Sigmoid colon (tissue), 7 donors: ENCODE results near the gene TRIM54. TPM values are rescaled to one million over a fixed set of nuclear protein-coding genes. Genes with fewer than 3 reads are reported as not detected.

Experiments
- DNase-seq: peaks from one replicate; pipeline ENCODE4 v3.0.0-alpha.2; 2019
- H3K27ac ChIP-seq, 4 donors: fragments of 200-600 bp; sonication (generic); one replicate each; pipeline ENCODE4 v1.5.1; 2016 to 2019; ENCODE audit warnings: mild to moderate bottlenecking in 1 of 4
- H3K27me3 ChIP-seq, 3 donors: fragments of 200-600 bp; sonication (generic); one replicate each; pipeline ENCODE4 v1.5.1; 2019; ENCODE audit warnings: mild to moderate bottlenecking in 1 of 3
- H3K36me3 ChIP-seq, 4 donors: fragments of 200-600 bp; sonication (generic); one replicate each; pipeline ENCODE4 v1.5.1; 2016 to 2019
- H3K4me1 ChIP-seq, 4 donors: fragments of 200-600 bp; sonication (generic); one replicate each; pipeline ENCODE4 v1.5.1; 2017 to 2019
- H3K4me3 ChIP-seq, 4 donors: fragments of 200-600 bp; sonication (generic); one replicate each; pipeline ENCODE4 v1.5.1; 2017 to 2019; ENCODE audit warnings: mild to moderate bottlenecking in 2 of 4, moderate library complexity in 1 of 4
- H3K9me3 ChIP-seq, 4 donors: fragments of 200-600 bp in 3 of 4; sonication (generic) in 3 of 4; one replicate each; pipeline versions ENCODE4 v1.5.1 to v1.6.1; 2013 to 2019
- CTCF ChIP-seq, 4 experiments: fragments of 450-650 bp in 3 of 4; fragments of 200-600 bp in 1 of 4; IDR thresholded peaks; one replicate each; pipeline ENCODE4 v1.5.1; 2016 to 2019; ENCODE audit warnings: antibody characterized with exemption in 4 of 4, mild to moderate bottlenecking in 3 of 4, moderate library complexity in 2 of 4
- EP300 ChIP-seq, 4 donors: sonication (generic); formaldehyde crosslinking; IDR thresholded peaks; one replicate each; pipeline ENCODE4 v1.6.1; 2017; ENCODE audit warnings: antibody characterized with exemption in 4 of 4
- POLR2A ChIP-seq, 2 donors: fragments of 450-650 bp; IDR thresholded peaks; one replicate each; pipeline ENCODE4 v1.6.1; 2016; ENCODE audit warnings: antibody characterized with exemption in 2 of 2, mild to moderate bottlenecking in 2 of 2, moderate library complexity in 2 of 2
- POLR2AphosphoS5 ChIP-seq, 4 donors: sonication (generic); formaldehyde crosslinking; IDR thresholded peaks; one replicate each; pipeline ENCODE4 v1.6.1; 2017; ENCODE audit warnings: antibody characterized with exemption in 4 of 4
- WGBS, 2 donors: extraction: QIAGEN DNeasy Blood & Tissue Kit; methylation state at CpG; one replicate each; pipeline ENCODE4 v1.1.7; 2013; 5-methylcytosine and 5-hydroxymethylcytosine counted together
- intact Hi-C: fragments of 100-400 bp; cut with DNase I; formaldehyde crosslinking; loops from one replicate; pipeline ENCODE4 v1.15.1; 2023
- polyA plus RNA-seq, 3 donors: library from polyadenylated mRNA; stranded (reverse); fragments of 200-250 nt; gene quantifications; one replicate each; pipeline ENCODE4 v1.2.3, GENCODE V29; 2013
- total RNA-seq, 4 donors: library from RNA; depleted of rRNA; stranded (reverse); fragments of >200 nt; gene quantifications; one replicate each; pipeline ENCODE4 v1.1.0, GENCODE V29; 2016
- donor health status: healthy with polysubstance abuse.
- donor health status: Bipolar disorder and iron deficiency.
- donor health status: healthy.

Gene TRIM54
- total and polyA plus RNA-seq, 7 donors = 0.16 to 0.46 (median 0.41) TPM; not detected in 4

- no peak overlapping the region for H3K27ac ChIP-seq
- no peaks in the 10 kb centered on the region for H3K27me3 ChIP-seq
- H3K4me1 ChIP-seq = no peaks in the 10 kb centered on the region
- peak; percentile 45 for DNase-seq
- intact Hi-C loops = no loop called here
- TF ChIP-seq EP300 (IDR thresholded peaks at IDR 0.05) (no peak), POLR2AphosphoS5 (IDR thresholded peaks at IDR 0.05) (no peak), CTCF (IDR thresholded peaks at IDR 0.05) (no peak), POLR2A (IDR thresholded peaks at IDR 0.05) (no peak)
- WGBS, 2 donors = 96% methylated on average over 15 of the region's 15 CpGs
- no peak overlapping the region for H3K4me3 ChIP-seq
- H3K9me3 ChIP-seq = no peaks in the 10 kb centered on the region
- peaks cover 30 to 100% (median 81%) of the 10 kb centered on the region in 4 donors for H3K36me3 ChIP-seq
These were observed 44.8 kb upstream of the TRIM54 start for GRCh38 chr2:27237341-27237945.

GRCh38 chr2:27238976-27239375 lies 43.3 kb upstream of the TRIM54 start:
- TF ChIP-seq POLR2A (IDR thresholded peaks at IDR 0.05) (no peak), POLR2AphosphoS5 (IDR thresholded peaks at IDR 0.05) (no peak), EP300 (IDR thresholded peaks at IDR 0.05) (no peak), CTCF (IDR thresholded peaks at IDR 0.05) (no peak)
- 96 to 97% methylated on average over 8 of the region's 8 CpGs for WGBS, 2 donors
- peaks cover 23 to 100% (median 76%) of the 10 kb centered on the region in 4 donors for H3K36me3 ChIP-seq
- H3K27me3 ChIP-seq = no peaks in the 10 kb centered on the region
- no peaks in the 10 kb centered on the region for H3K9me3 ChIP-seq
- no peak for DNase-seq
- no peak overlapping the region for H3K27ac ChIP-seq
- no peak overlapping the region for H3K4me3 ChIP-seq
- intact Hi-C loops = no loop called here
- no peaks in the 10 kb centered on the region for H3K4me1 ChIP-seq

GRCh38 chr2:27240406-27240805 lies 41.8 kb upstream of the TRIM54 start:
- Histone ChIP-seq H3K36me3 (peaks cover 15 to 93% (median 62%) of the 10 kb centered on the region in 4 donors), H3K4me1 (no peaks in the 10 kb centered on the region), H3K4me3 (no peak overlapping the region), H3K9me3 (no peaks in the 10 kb centered on the region), H3K27me3 (no peaks in the 10 kb centered on the region), H3K27ac (no peak overlapping the region)
- TF ChIP-seq EP300 (IDR thresholded peaks at IDR 0.05) (no peak), CTCF (IDR thresholded peaks at IDR 0.05) (no peak), POLR2A (IDR thresholded peaks at IDR 0.05) (no peak), POLR2AphosphoS5 (IDR thresholded peaks at IDR 0.05) (no peak)
- no peak for DNase-seq
- intact Hi-C loops = no loop called here
- 90 to 93% methylated on average over 9 of the region's 9 CpGs for WGBS, 2 donors

- Histone ChIP-seq H3K4me1 (no peaks in the 10 kb centered on the region), H3K36me3 (peaks cover 8 to 78% (median 55%) of the 10 kb centered on the region in 4 donors), H3K27me3 (no peaks in the 10 kb centered on the region), H3K9me3 (no peaks in the 10 kb centered on the region), H3K27ac (no peak overlapping the region), H3K4me3 (no peak overlapping the region)
- TF ChIP-seq CTCF (IDR thresholded peaks at IDR 0.05) (no peak), POLR2AphosphoS5 (IDR thresholded peaks at IDR 0.05) (no peak)
- DNase-seq = no peak
- 83 to 89% methylated on average over 24 of the region's 24 CpGs for WGBS, 2 donors
- intact Hi-C loops = no loop called here
These were observed 40.2 kb upstream of the TRIM54 start for GRCh38 chr2:27241761-27242613.
